Upper lobe of left lung (tissue), 6 donors: ENCODE measurements around the gene AIMP1. TPM values are rescaled to one million over a fixed set of nuclear protein-coding genes. Genes with fewer than 3 reads are reported as not detected.

Source experiments
- ATAC-seq, 2 donors: fragments of 200-7000 bp; cut with Tn5 transposase; one replicate each; pipeline ENCODE4 v1.9.1; 2022; ENCODE audit warnings: mild to moderate bottlenecking in 2 of 2, moderate library complexity in 2 of 2; ENCODE audit not compliant: low FRiP score in 2 of 2
- DNase-seq, 2 donors: peaks; one replicate each; pipeline ENCODE4 v3.0.0-alpha.2; 2019 to 2020
- H3K27ac ChIP-seq, 4 donors: fragments of 200-600 bp; sonication (generic); one replicate each; pipeline ENCODE4 v1.5.1; 2016 to 2019
- H3K27me3 ChIP-seq, 4 donors: fragments of 200-600 bp; sonication (generic); one replicate each; pipeline ENCODE4 v1.5.1; 2017 to 2019
- H3K36me3 ChIP-seq, 4 donors: fragments of 200-600 bp; sonication (generic); one replicate each; pipeline ENCODE4 v1.5.1; 2016 to 2019
- H3K4me1 ChIP-seq, 4 donors: fragments of 200-600 bp; sonication (generic); one replicate each; pipeline ENCODE4 v1.5.1; 2018 to 2019
- H3K4me3 ChIP-seq, 4 donors: fragments of 200-600 bp; sonication (generic); one replicate each; pipeline ENCODE4 v1.5.1; 2017 to 2019; ENCODE audit warnings: mild to moderate bottlenecking in 2 of 4, moderate library complexity in 1 of 4
- H3K9me3 ChIP-seq, 4 donors: fragments of 200-600 bp; sonication (generic); one replicate each; pipeline ENCODE4 v1.5.1; 2018 to 2019
- CTCF ChIP-seq, 6 experiments: fragments of 450-650 bp in 4 of 6; fragments of 200-600 bp in 2 of 6; sonication (generic) in 2 of 6; IDR thresholded peaks; one replicate each; pipeline ENCODE4 v1.5.1; 2016 to 2019; ENCODE audit warnings: antibody characterized with exemption in 6 of 6
- EP300 ChIP-seq, 4 donors: sonication (generic); formaldehyde crosslinking; IDR thresholded peaks; one replicate each; pipeline ENCODE4 v1.5.1; 2017; ENCODE audit warnings: antibody characterized with exemption in 4 of 4, control low read depth in 2 of 4
- POLR2A ChIP-seq, 4 donors: fragments of 450-650 bp; IDR thresholded peaks; one replicate each; pipeline ENCODE4 v1.5.1; 2016 to 2017; ENCODE audit warnings: antibody characterized with exemption in 4 of 4, mild to moderate bottlenecking in 2 of 4
- POLR2AphosphoS5 ChIP-seq, 2 donors: sonication (generic); formaldehyde crosslinking; IDR thresholded peaks; one replicate each; pipeline ENCODE4 v1.5.1; 2017; ENCODE audit warnings: antibody characterized with exemption in 2 of 2
- WGBS, 2 donors: methylation state at CpG; one replicate each; pipeline ENCODE4 v1.1.5; 2017 to 2018; 5-methylcytosine and 5-hydroxymethylcytosine counted together
- total RNA-seq, 6 donors: library from RNA; depleted of rRNA in 4 of 6; stranded (reverse); fragments of >200 nt in 4 of 6; gene quantifications; one replicate each; pipeline versions ENCODE4 v1.1.0 to v1.2.1, GENCODE V29; 2016 to 2021
- donor health status: DM: no; HTN: no; CAD: no; lungs with moderate emphysema.
- donor health status: DM: no; HTN: yes; CAD: no; lungs with severe emphysema.

AIMP1 gene
- total RNA-seq, 6 donors from 2014 or later: 9.4 to 38.5 (median 28.4) TPM

GRCh38 chr4:106273831-106274230 lies 42.5 kb upstream of the AIMP1 start:
- WGBS, 2 donors: 59 to 67% methylated on average over 2 of the region's 2 CpGs
- TF ChIP-seq CTCF (IDR thresholded peaks at IDR 0.05) (no peak), POLR2AphosphoS5 (IDR thresholded peaks at IDR 0.05) (no peak), POLR2A (IDR thresholded peaks at IDR 0.05) (no peak), EP300 (IDR thresholded peaks at IDR 0.05) (no peak)
- Histone ChIP-seq H3K27me3 (no peaks in the 10 kb centered on the region), H3K36me3 (no peaks in the 10 kb centered on the region), H3K4me3 (no peak overlapping the region), H3K4me1 (peaks cover 0 to 5% (median under 1%) of the 10 kb centered on the region in 4 donors), H3K9me3 (no peaks in the 10 kb centered on the region), H3K27ac (peak overlapping the region in 2 of 4 donors; percentile 12 to 32)
- no peak for DNase-seq
- ATAC-seq: no peak

- H3K27ac ChIP-seq: no peak overlapping the region
- peaks cover 0 to 5% (median 0%) of the 10 kb centered on the region in 4 donors for H3K4me1 ChIP-seq
- no peaks in the 10 kb centered on the region for H3K9me3 ChIP-seq
- WGBS, 2 donors: 59 to 61% methylated on average over 1 of the region's 1 CpG
- TF ChIP-seq EP300 (IDR thresholded peaks at IDR 0.05) (no peak), POLR2A (IDR thresholded peaks at IDR 0.05) (no peak), POLR2AphosphoS5 (IDR thresholded peaks at IDR 0.05) (no peak), CTCF (IDR thresholded peaks at IDR 0.05) (no peak)
- H3K27me3 ChIP-seq: no peaks in the 10 kb centered on the region
- no peak for DNase-seq
- no peaks in the 10 kb centered on the region for H3K36me3 ChIP-seq
- ATAC-seq: no peak
- H3K4me3 ChIP-seq: no peak overlapping the region
These were observed 39.1 kb upstream of the AIMP1 start for GRCh38 chr4:106277140-106277675.

GRCh38 chr4:106284227-106284626 lies 32.1 kb upstream of the AIMP1 start:
- Histone ChIP-seq H3K4me1 (peaks cover 0 to 6% (median 0%) of the 10 kb centered on the region in 4 donors), H3K36me3 (no peaks in the 10 kb centered on the region), H3K9me3 (no peaks in the 10 kb centered on the region), H3K4me3 (no peak overlapping the region), H3K27ac (no peak overlapping the region), H3K27me3 (no peaks in the 10 kb centered on the region)
- DNase-seq (no peak), ATAC-seq (no peak)
- WGBS, 2 donors: 86 to 91% methylated on average over 3 of the region's 3 CpGs
- TF ChIP-seq EP300 (IDR thresholded peaks at IDR 0.05) (no peak), CTCF (IDR thresholded peaks at IDR 0.05) (no peak), POLR2A (IDR thresholded peaks at IDR 0.05) (no peak), POLR2AphosphoS5 (IDR thresholded peaks at IDR 0.05) (no peak)

GRCh38 chr4:106286611-106287010 lies 29.7 kb upstream of the AIMP1 start:
- ATAC-seq (no peak), DNase-seq (no peak)
- Histone ChIP-seq H3K4me1 (peaks cover 0 to 6% (median 0%) of the 10 kb centered on the region in 4 donors), H3K27me3 (no peaks in the 10 kb centered on the region), H3K4me3 (no peak overlapping the region), H3K9me3 (no peaks in the 10 kb centered on the region), H3K27ac (no peak overlapping the region), H3K36me3 (peaks cover 0 to 11% (median 0%) of the 10 kb centered on the region in 4 donors)
- TF ChIP-seq CTCF (IDR thresholded peaks at IDR 0.05): no peak
- no peak for TF ChIP-seq POLR2A (IDR thresholded peaks at IDR 0.05)
- no peak for TF ChIP-seq POLR2AphosphoS5 (IDR thresholded peaks at IDR 0.05)
- TF ChIP-seq EP300 (IDR thresholded peaks at IDR 0.05): no peak
- 98 to 99% methylated on average over 8 of the region's 8 CpGs for WGBS, 2 donors

- DNase-seq: no peak
These were observed 28.9 kb upstream of the AIMP1 start for GRCh38 chr4:106287353-106287969.

More at GRCh38 chr4:106287353-106287969, 28.9 kb upstream of the AIMP1 start:
- H3K27ac ChIP-seq: no peak overlapping the region
- TF ChIP-seq EP300 (IDR thresholded peaks at IDR 0.05): no peak
- TF ChIP-seq POLR2A (IDR thresholded peaks at IDR 0.05): no peak
- peak in 1 of 2 donors; percentile 24 for TF ChIP-seq POLR2AphosphoS5 (IDR thresholded peaks at IDR 0.05)
- H3K9me3 ChIP-seq: no peaks in the 10 kb centered on the region
- H3K4me3 ChIP-seq: no peak overlapping the region
- peaks cover 0 to 19% (median 2%) of the 10 kb centered on the region in 4 donors for H3K36me3 ChIP-seq
- H3K4me1 ChIP-seq: peaks cover 0 to 6% (median 0%) of the 10 kb centered on the region in 4 donors
- ATAC-seq: peak; percentile 36 to 69
- no peaks in the 10 kb centered on the region for H3K27me3 ChIP-seq
